ENCODE results near the gene ZSWIM6. TPM values are rescaled to one million over a fixed set of nuclear protein-coding genes. Genes with fewer than 3 reads are reported as not detected.

The ZSWIM6 gene
- total and polyA plus RNA-seq, 2 experiments from 2014 or later: 3.9 to 6.0 TPM

GRCh38 chr5:61590473-61590872 is 258.4 kb downstream of the ZSWIM6 start (continued):
- TF ChIP-seq ETS1 (IDR thresholded peaks at IDR 0.05) (no peak), ZNF114 (CRISPR knock-in tag; IDR thresholded peaks at IDR 0.05) (no peak), JUNB (IDR thresholded peaks at IDR 0.05; ENCODE audit: unreplicated experiment) (no peak), STAT1 (IDR thresholded peaks at IDR 0.05; ENCODE audit: unreplicated experiment) (no peak), NANOG (IDR thresholded peaks at IDR 0.05; ENCODE audit: borderline replicate concordance) (no peak)
- TF ChIP-seq, protein P1, sequence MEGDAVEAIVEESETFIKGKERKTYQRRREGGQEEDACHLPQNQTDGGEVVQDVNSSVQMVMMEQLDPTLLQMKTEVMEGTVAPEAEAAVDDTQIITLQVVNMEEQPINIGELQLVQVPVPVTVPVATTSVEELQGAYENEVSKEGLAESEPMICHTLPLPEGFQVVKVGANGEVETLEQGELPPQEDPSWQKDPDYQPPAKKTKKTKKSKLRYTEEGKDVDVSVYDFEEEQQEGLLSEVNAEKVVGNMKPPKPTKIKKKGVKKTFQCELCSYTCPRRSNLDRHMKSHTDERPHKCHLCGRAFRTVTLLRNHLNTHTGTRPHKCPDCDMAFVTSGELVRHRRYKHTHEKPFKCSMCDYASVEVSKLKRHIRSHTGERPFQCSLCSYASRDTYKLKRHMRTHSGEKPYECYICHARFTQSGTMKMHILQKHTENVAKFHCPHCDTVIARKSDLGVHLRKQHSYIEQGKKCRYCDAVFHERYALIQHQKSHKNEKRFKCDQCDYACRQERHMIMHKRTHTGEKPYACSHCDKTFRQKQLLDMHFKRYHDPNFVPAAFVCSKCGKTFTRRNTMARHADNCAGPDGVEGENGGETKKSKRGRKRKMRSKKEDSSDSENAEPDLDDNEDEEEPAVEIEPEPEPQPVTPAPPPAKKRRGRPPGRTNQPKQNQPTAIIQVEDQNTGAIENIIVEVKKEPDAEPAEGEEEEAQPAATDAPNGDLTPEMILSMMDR (conservative IDR thresholded peaks at IDR 0.05; ENCODE audit: low read depth in 2 of 2): no peak

DNA sequence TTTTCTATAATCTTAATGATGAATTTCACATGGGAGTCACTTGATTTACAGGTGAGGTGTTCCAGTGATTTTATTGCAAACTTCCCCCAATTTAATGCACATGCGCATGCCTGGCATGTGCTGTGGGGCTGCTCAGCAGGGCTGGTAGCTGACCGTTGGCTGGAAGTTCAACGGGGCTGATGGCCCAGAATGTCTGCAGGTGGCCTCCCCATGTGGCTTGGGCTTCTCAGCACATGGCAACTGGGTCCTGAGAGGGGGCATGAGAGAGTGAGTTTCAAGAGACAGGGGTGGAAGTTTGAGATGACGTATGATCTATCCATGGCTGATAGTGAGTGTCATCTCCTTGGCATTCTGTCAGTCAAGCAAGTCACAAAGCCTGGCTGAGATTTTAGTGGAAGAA is 259.8 kb downstream of the ZSWIM6 start:
- Mint-ChIP-seq H3K27ac (no peak overlapping the region), H3K4me1 (no peaks in the 10 kb centered on the region)
- TF ChIP-seq EZH2 (IDR thresholded peaks at IDR 0.05; ENCODE audit: low read depth, unreplicated experiment): no peak
- no peak for TF ChIP-seq ZNF462 (CRISPR knock-in tag; IDR thresholded peaks at IDR 0.05)
- no peak for TF ChIP-seq POLR2AphosphoS5 (IDR thresholded peaks at IDR 0.05; ENCODE audit: low read depth)
- TF ChIP-seq ZNF331 (CRISPR knock-in tag; IDR thresholded peaks at IDR 0.05; ENCODE audit: low read depth): no peak
- TF ChIP-seq CREB1 (CRISPR knock-in tag; IDR thresholded peaks at IDR 0.05; ENCODE audit: low read depth): no peak
- TF ChIP-seq STAT1 (IDR thresholded peaks at IDR 0.05; ENCODE audit: unreplicated experiment): no peak
- TF ChIP-seq, protein P2, sequence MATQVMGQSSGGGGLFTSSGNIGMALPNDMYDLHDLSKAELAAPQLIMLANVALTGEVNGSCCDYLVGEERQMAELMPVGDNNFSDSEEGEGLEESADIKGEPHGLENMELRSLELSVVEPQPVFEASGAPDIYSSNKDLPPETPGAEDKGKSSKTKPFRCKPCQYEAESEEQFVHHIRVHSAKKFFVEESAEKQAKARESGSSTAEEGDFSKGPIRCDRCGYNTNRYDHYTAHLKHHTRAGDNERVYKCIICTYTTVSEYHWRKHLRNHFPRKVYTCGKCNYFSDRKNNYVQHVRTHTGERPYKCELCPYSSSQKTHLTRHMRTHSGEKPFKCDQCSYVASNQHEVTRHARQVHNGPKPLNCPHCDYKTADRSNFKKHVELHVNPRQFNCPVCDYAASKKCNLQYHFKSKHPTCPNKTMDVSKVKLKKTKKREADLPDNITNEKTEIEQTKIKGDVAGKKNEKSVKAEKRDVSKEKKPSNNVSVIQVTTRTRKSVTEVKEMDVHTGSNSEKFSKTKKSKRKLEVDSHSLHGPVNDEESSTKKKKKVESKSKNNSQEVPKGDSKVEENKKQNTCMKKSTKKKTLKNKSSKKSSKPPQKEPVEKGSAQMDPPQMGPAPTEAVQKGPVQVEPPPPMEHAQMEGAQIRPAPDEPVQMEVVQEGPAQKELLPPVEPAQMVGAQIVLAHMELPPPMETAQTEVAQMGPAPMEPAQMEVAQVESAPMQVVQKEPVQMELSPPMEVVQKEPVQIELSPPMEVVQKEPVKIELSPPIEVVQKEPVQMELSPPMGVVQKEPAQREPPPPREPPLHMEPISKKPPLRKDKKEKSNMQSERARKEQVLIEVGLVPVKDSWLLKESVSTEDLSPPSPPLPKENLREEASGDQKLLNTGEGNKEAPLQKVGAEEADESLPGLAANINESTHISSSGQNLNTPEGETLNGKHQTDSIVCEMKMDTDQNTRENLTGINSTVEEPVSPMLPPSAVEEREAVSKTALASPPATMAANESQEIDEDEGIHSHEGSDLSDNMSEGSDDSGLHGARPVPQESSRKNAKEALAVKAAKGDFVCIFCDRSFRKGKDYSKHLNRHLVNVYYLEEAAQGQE (IDR thresholded peaks at IDR 0.05; ENCODE audit: unreplicated experiment): no peak
- TF ChIP-seq JUNB (IDR thresholded peaks at IDR 0.05; ENCODE audit: unreplicated experiment): no peak
- TF ChIP-seq ZNF114 (CRISPR knock-in tag; IDR thresholded peaks at IDR 0.05): no peak

More for the DNA sequence above, 259.8 kb downstream of the ZSWIM6 start:
- H3K27me3 Mint-ChIP-seq (ENCODE audit: insufficient read depth, low read depth, poor library complexity): peaks cover 2% of the 10 kb centered on the region
- H3K36me3 Mint-ChIP-seq (ENCODE audit: low read depth): peaks cover 3% of the 10 kb centered on the region; the same call in 1 of the 3 replicates
- no peak overlapping the region for H3K4me2 ChIP-seq
- H3K27me3 ChIP-seq (ENCODE audit: insufficient read depth): no peaks in the 10 kb centered on the region
- no peaks in the 10 kb centered on the region for H3K36me3 ChIP-seq (ENCODE audit: insufficient read depth)
- H3K4me3 ChIP-seq: no peak overlapping the region
- no peaks in the 10 kb centered on the region for H3K4me1 ChIP-seq (ENCODE audit: insufficient read depth)
- H3K9me2 ChIP-seq (ENCODE audit: insufficient read depth): peaks cover 10% of the 10 kb centered on the region; the same call in 1 of the 2 replicates
- ATAC-seq (no peak), DNase-seq (ENCODE audit: low spot score) (no peak)
- no peaks in the 10 kb centered on the region for H3K79me2 ChIP-seq (replicated peaks; ENCODE audit: insufficient read depth)
- H2AFZ ChIP-seq: no peak overlapping the region
- no peak overlapping the region for H3K27ac ChIP-seq (ENCODE audit: low read depth)
- H3F3A ChIP-seq (replicated peaks; ENCODE audit: low read depth): no peaks in the 10 kb centered on the region
- no peaks in the 10 kb centered on the region for H4K20me1 ChIP-seq (replicated peaks; ENCODE audit: insufficient read depth)
- no peak overlapping the region for H3K4me3 Mint-ChIP-seq
- H3K9me3 Mint-ChIP-seq: peaks cover 8% of the 10 kb centered on the region; the same call in 1 of the 3 replicates

Data from GM23338 (cell line).